Stimulated activated naive CD8-positive, alpha-beta T cell treated with anti-CD3 and anti-CD28 coated beads, Interleukin-15, Interleukin-2, amounts not matched to agents 100 U/mL and 50 U/mL, for 24 hours (primary cell): Measurements from ENCODE around the gene SCLY.

Source experiments
- ATAC-seq: fragments of 150-1000 bp; cut with Tn5 transposase; one replicate; pipeline ENCODE4 v1.10.0; 2021
- DNase-seq: peaks from one replicate; pipeline ENCODE4 v3.0.0; 2021

Gene SCLY

DNA sequence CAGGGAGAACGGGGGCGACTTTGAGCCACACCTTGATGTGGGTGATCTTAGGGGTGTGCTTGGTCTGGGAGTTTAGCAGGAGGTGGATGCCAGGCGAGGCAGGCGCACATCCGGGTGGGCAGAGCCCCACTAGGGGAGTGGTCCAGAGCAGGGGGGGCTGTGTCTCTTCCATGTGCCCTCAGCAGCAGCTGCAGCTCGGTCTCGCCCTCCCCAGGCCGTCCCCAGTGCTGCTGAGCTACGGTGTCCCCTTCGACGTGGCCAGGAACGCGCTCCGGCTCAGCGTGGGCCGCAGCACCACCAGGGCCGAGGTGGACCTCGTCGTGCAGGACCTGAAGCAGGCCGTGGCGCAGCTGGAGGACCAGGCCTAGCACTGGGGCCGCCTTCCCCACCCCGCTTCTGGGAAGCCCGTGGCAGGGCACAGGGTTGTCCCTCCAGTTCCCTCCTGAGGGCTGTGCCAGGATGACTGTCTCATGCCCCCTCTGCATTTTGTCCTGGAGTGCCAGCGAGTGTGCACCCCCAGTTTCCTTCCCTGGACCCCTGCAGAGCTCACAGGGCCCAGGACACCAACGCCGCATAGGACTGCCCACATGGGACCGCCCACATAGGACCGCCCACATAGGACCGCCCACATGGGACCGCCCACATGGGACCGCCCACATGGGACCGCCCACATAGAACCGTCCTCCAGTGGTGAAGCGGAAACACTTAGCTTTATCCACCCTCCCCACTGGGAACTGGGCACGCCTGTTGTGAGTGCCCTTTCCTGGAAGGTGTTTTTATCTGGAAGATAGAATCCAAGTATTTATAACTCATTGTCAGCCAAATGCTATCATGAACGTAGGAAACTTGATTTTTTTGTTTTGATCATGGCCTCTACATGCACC is 37.4 kb downstream of the SCLY start:
- DNase-seq (no peak), ATAC-seq (no peak)

DNA sequence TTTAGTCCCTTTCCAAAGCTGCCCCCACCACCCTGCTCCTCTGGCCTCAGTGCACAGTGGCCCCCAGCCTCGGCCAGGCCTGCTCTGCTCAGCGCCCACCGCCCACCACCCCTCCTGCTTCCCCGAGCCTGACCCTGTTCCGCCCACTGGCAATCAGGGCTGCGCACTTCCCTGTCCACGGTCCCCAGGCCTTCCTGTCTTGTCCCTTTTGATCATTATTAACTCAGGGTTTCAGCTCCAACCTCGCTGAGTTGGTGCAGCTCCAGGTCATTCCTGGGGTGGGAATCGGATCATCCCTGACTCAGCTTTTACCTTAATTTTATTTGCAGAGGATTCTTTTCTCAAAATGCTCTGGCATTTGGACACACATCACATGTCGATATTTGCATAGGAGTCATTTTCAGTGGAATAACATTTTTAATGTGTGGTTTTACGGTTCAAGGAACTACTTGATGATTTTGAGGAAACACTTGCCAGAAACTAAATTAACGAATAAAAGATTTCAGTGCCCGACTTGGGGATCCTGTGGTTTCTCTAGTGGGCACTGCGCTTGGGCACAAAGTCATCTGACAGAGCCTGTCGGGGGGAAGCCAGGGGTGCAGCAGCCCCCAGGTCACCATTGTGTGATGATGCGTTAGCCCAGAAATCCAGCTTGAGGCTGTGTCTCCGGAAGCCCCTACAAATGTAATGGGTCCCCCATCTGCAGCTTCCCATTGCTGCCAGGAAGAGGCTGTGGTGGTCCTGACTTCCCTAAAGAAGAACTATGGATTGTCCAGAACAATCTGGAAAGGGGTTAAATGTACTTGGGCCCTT is 38.3 kb downstream of the SCLY start:
- ATAC-seq: no peak
- no peak for DNase-seq

DNA sequence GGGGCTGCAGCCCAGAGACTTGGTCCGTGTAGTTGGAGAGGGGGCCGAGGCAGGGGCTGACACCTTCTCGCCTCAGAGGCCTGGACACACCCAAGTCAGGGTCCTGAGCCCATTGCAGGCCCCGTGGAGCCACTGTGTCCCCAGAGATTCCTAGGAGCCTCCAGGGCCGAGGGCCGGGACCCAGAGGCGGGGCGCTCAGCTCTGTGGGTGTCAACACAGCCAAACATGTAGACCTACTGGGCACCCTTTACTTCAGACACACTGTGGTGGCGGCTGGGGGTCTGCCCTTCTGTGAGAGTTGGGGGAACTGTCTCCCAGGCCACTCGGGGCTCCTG is 38.9 kb downstream of the SCLY start:
- no peak for ATAC-seq
- DNase-seq: no peak

DNA sequence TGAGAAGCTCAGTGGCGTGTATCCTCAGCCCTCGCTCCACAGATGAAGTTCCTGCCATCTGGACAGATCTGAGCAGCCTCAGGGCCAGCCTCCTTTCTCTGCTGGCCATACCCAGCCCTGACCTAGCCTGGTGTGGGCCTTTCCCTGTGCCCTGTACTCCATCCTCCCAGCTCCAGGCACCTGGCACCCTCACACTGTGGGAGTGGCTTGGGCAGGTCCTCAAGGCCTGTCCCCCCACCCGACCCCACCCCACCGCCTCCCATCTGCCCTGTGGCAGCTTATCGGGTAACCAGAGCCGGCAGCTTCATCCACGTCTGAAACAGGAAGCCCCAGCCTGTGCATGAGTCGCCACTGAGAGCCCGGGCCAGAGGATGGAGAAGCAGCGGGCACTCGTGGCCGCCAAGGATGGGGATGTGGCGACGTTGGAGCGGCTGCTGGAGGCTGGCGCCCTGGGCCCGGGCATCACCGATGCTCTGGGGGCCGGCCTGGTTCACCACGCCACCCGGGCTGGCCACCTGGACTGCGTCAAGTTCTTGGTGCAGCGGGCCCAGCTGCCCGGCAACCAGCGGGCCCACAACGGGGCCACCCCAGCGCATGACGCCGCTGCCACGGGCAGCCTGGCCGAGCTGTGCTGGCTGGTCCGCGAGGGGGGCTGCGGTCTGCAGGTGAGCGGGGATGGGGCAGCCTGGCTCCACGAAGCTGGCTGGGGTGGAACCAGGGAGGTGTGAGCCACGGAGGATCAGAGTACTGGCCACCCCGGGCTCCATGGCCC is 39.4 kb downstream of the SCLY start, which contains the start of gene ESPNL:
Gene ESPNL (plus strand): TSS at position 292 of the 772 bp plus-strand sequence. CDS start 80 bp downstream, at position 372.
- ATAC-seq: no peak
- DNase-seq: no peak

DNA sequence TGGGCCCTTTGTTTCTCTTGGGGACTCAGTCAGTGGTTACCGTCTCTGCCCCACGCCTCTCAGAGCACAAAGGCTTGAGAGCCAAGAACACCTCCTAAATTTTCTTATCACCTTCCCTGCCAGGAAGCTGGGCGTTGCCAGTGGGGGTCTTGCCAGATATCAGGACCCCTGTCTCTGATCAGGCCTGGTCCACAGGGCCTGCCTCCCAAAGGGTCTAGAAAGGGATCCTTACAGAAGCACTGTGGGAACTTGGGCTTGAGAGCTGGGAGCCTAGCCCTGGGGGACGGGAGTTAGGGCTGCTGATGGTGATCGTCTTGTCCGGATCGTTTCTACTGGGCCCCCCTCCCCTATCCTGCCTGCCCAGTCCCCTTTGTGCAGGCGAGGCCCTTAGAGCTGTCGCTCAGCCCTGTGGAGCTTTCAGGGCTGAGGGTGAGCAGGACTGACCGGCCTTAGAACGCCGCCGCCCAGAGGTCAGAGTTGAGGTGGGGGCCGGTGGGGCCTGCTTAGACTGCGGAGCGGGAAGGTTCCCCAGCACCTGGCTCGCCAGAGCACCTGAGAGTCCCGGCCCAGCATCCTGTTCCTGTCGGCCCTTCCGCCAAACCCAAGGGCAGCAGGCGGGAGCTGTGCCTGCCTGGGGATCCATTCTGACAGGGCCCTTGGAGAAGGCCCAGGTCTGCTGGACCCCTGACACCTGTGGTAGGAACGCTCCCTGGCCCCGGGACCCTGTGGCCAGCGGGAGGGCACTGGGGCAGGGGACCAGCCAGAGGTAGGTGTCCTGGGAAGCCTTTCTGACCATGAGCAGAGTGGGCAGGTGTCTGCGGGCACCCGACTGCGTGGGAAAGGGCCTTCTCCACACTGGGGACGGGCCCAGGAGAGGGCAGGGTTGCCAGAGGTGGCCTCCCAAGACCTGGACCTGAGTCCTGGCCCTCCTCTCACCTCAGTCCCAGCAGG is 40.3 kb downstream of the SCLY start:
- DNase-seq (no peak), ATAC-seq (no peak)

DNA sequence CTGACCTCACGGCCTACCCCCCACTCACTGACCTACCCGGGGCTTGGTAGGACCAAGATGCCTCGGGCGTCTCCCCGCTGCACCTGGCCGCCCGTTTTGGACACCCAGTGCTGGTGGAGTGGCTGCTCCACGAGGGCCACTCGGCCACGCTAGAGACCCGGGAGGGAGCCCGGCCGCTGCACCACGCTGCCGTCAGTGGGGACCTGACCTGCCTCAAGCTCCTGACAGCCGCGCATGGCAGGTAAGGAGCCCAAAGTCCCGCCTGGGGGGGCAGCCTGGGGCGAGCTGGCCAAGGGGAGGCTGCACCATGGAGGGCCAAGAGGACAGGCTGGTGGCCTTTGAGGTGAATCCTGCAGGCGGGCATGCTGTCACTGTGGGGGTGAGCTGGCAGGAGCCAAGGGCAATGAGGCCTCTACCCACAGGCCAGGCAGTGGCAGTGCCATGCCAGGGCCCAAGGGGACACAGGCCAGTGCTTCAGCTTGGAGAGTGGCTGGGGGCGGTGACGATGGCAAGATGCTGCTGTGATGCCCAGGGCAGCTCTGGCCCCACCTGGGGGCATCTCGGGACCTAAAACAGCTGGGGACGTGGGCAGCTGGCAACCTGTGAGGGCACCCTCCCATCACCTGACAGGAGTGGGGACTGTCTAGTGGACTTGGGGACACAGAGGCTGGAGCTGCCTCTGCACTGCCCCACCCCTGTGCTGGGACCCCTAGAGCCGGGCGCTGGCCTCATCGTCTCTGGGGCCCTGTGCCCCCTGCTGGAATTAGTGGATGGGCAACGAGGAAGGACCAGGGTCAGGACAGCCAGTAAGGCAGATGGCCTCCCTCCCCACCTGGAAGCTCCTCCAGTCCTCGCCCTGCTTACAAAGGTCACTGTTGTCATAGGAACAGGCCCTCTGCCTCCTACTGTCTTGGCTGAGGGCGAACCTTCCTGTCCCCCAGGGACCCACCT is 41.4 kb downstream of the SCLY start:
- DNase-seq: no peak
- no peak for ATAC-seq

DNA sequence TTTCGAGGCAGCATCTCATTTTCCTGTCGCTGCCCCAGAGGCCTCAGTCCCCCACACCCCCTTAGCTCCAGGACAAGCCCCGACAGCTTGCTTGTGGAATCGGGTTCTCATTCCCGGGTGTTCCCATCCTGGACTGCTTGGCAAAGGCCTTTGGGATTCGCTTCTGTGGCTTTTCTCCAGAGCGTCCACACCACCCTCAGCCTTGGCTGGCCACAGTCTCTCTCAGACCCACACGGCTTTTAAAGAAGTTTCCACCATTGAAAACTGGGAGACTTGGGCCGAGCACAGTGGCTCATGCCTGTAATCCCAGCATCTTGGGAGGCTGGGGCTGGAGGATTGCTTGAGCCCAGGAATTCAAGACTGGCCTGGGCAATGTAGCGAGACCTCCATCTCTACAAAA is 42.1 kb downstream of the SCLY start:
- no peak for ATAC-seq
- no peak for DNase-seq

DNA sequence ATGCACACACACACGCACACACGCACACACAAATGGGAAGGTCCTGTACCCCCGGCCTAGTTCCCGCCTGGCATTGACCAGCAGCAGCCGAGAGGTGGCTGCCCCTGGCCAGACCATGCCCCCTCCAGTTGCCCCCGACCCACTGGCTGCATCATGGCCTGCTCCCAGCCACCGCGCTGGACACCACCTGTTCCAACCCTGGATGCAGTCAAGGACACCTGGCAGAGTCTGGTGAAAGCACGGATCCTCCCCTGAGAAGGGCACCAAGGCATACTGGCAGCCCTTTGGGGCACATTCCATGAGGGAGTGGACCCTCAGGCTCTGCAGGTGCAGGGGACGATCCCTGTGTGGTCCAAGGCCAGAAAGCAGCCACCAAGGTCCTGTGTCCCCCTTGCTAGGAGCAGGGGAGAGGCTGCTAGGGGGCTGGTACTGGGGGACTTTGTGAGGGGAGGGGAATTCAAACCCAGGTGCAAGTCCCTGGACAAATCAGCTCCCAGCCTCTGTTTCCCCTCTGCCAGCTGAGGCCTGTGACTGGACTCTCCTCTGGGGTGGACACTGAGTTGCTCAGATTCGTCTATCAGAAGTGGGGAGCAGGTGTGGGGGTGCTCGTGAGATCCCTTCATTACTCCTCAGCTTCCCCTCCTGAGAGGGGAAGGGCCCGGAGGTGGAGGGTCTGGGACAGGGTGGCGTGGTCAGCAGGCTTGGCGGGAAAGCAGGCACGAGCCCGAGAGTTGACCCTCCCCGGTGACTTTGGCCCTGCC is 42.8 kb downstream of the SCLY start:
- DNase-seq (no peak), ATAC-seq (no peak)

DNA sequence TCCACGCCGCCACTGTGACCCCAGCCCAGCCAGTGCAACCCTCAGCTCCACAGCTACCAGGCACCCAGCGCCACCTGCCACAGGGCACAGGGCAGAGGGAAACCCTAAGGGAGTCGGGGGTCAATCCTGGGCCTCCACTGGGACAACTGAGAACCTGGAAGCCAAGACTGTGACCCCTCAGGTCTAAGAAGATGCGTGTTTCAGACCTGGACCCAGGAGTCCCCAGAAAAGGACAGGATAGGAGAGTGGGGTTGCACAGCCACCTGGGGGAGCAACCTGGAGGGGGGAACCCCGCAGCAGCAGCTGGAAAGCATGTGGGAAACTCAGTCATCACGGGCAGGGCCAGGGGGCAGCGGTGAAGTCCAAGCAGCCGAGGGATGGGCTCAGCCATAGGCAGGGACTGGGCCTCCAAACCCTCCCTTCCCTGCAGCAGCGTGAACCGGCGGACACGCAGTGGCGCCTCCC is 43.5 kb downstream of the SCLY start:
- ATAC-seq (no peak), DNase-seq (no peak)

DNA sequence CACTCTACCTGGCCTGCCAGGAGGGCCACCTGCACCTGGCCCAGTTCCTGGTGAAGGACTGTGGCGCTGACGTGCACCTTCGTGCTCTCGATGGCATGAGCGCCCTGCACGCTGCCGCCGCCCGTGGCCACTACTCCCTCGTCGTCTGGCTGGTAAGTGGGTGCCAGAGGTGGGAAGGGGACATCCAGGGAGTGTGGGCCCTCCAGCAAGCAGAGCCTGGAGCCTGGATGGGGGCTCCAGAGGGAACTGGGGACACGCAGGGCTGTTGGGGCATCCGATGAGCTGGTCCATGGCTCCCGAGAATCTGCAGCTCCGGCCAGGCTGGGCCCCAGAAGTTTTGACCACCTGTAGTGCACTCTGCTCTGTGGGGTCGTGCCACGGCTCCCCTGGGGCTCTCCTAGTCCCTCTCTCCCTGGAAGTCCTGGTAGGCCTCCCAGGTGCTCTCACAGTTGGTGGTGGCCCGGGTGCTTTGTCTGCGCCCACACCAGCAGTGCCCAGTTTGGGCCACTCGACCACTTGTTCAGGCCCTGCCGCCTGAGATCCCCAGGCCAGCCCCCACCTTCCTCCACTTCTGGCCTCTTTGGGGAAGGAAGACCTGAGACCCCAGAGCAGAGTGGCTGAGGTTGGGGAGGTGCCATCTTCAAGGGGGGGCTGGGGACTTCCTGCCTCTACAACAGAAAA is 44.0 kb downstream of the SCLY start:
- DNase-seq: no peak
- ATAC-seq: no peak

DNA sequence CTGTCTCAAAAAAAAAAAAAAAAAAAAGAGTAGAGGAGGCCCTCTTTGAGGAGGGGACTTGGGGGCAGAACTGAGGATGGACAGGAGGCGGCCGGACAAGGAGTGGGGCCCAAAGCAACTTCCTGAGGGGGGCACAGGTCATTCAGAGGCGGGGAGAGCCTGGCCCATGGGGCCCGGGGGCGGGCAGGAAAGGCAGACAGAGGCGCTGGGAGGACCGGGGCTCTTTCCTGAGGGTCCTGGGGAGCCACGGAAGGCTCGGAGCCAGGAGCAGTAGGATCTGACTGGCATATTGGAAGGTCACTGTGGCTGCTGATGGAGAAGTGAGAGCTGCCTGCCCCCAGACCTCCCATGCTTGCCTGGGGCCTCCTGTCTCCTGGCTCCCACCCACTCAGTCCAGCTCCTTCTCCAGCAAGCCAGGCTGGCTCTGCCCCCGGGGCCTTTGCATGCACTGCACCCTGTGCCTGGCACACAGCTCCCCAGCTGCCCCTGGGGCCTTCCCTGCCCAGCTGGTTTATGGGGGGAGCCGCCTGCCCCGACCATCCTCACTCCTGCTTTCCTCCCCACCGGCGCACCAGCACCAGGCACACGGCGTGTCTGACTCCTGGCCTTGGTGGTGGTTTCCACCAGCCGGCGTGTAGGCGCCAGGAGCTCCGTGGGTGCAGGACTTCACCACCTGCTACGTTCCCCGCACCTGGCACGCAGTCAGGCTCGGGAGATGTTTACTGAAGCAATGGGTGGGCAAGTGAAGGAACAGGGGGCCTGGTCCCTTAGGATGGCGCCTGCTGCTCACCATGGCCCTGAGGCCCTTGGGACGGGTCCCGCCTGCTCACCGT is 44.9 kb downstream of the SCLY start:
- DNase-seq (no peak), ATAC-seq (no peak)

DNA sequence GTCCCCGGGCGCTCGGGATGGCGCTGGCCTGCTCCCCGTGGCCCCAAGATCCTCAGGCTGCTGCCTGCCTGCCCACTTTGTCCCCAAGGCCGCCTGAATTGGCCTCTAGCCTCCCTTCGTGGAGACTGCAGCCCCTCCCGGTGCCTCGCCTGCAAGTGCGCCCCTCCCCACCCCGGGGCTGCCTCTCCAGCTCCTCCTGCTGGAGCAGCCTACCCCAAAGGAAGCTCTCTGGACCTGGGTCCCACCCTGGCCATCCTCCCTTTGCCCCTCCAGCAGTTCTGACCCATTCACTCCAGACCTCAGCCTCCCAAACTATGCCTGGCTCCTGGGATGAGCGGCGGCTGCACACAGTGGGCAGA is 45.5 kb downstream of the SCLY start:
- no peak for DNase-seq
- no peak for ATAC-seq

DNA sequence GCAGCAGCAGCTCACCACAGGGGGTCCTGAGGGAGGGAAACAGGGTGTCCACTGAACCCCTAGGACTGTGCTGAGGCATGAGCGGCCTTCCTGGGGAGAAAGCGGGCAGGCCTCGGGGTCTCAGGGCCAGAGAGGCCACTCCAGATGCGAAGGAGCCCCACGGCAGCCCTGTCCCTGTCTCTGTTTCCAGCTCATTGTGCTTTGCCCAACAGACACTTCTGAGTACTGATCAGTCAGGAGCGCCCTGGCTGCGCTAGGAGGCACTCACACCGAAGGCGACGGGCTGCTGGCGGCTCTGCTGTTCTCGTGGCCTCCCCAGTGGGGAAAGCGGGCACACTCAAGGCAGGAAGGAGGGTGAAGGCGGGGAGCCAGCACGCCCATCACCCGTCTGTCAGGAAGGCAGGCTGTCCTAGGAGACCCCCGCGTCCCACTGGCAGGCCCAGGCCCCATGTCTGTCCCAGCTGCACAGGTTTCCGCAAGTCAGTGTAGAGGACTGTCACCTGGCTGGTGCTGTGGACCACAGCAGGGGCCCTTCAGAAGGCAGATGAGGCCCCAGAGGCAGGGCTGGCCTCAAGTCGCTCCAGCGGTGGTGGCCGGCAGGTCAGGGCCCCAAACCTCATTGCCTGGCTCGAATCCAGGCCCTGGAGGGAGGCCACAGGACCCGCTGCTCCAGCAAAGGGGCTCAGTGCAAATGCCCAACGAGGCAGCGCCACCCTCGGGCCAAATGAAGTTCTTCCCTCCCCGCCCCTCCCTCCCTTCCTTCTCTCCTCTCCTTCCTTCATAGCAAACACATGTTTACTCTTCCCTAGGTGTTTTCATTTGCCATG is 46.1 kb downstream of the SCLY start:
- DNase-seq (no peak), ATAC-seq (no peak)

DNA sequence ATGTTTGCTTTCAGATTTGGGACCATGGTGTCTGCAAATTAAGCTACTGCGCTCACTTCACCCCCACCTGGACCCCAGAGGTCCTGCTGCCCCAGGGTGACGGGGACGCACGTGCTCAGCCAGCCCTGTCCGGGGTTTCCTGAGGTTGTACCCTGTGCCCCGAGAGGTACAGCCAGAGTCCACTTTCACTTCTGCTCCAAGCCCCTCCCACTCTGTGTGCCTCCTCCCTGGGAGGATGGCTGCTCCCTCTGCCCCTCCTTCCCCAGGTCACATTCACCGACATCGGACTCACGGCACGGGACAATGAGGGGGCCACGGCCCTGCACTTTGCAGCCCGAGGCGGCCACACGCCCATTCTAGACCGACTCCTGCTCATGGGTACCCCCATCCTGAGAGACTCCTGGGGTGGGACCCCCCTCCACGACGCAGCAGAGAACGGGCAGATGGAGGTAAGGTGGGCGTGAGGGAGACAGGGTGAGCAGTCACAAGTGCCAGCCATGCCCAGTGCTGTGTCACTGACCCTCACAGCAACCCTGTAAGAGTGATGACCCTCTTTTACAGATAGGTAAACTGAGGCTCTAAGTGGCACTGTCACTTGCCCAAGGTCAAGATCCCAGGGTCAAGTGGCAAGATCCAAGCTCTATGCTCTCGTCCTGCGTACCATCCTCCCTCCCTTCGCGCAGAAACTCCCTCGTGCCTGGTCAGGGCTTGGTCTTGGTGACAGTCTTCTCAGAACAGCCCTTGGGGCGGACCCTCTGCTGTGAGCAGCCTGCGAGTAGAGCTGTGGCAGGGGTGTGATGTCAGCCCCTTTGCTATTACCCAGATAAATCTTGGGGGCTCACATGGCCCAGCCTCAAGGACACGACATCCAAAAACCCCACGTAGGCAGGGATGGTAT is 47.0 kb downstream of the SCLY start:
- DNase-seq (no peak), ATAC-seq (peak; percentile 25)

DNA sequence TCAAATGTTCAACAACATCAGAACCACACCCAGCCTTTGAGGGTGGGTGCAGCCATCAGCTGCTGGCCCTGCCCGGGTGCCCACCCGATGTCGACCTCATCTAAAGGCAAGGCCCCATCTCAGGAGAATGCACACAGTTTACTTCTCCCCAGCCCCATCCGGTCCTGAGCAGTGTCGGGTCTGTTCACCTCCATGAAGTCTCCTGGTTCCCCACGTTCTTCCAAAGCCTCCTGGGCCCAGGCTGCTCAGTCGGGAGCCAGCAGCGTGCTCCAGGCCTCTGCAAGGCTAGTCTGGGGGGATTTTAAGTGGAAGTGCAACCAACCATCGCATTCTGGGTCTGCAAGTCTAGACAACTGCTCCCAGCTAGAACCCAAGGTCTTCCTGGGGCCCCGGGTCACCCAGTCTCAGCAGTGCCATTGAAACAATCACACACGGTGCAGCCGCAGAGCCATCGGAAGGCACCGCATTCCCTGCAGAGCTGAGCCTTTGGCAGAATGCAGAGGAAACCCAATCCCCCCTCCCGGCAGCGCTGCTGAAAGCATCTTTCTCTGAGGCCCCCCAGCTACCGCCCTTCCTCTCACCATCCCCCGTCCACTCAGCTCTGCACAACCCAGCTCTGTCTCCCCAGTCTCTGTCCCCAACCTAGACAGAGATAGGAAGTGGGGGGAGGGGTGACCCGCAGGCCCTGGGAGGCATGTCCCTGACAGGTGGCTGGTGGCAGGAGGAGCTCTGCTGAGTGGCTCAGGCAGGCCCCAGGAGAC is 47.8 kb downstream of the SCLY start:
- ATAC-seq (no peak), DNase-seq (peak; percentile 19)
